Thymus (tissue), 11 donors: ENCODE data around the gene PRIMA1. TPM values are rescaled to one million over a fixed set of nuclear protein-coding genes. Genes with fewer than 3 reads are reported as not detected.

Experiments used
- DNase-seq, 9 donors: peaks; one replicate each; pipeline ENCODE4 v3.0.0-alpha.2; 2013; ENCODE audit warnings: low spot score in 9 of 9, low read depth in 6 of 9, missing footprints in 1 of 9
- H3K27ac ChIP-seq, 2 donors: one replicate each; pipeline ENCODE4 v1.5.1; 2013; ENCODE audit warnings: control low read depth in 1 of 2, low read depth in 1 of 2, low read length in 1 of 2, mild to moderate bottlenecking in 1 of 2, moderate library complexity in 1 of 2
- H3K27me3 ChIP-seq, 2 donors: one replicate each; pipeline ENCODE4 v1.5.1; 2013; ENCODE audit warnings: low read length in 1 of 2; ENCODE audit not compliant: control insufficient read depth in 2 of 2, insufficient read depth in 1 of 2
- H3K36me3 ChIP-seq, 2 donors: one replicate each; pipeline ENCODE4 v1.5.1; 2013; ENCODE audit warnings: low read length in 1 of 2, mild to moderate bottlenecking in 1 of 2, moderate library complexity in 1 of 2; ENCODE audit not compliant: control insufficient read depth in 2 of 2, insufficient read depth in 2 of 2
- H3K4me1 ChIP-seq, 2 donors: one replicate each; pipeline ENCODE4 v1.5.1; 2013; ENCODE audit warnings: low read length in 2 of 2; ENCODE audit not compliant: control insufficient read depth in 2 of 2, insufficient read depth in 2 of 2
- H3K4me3 ChIP-seq, 2 donors: one replicate each; pipeline ENCODE4 v1.5.1; 2013; ENCODE audit warnings: low read length in 2 of 2, control low read depth in 1 of 2, mild to moderate bottlenecking in 1 of 2
- H3K9me3 ChIP-seq, 2 donors: one replicate each; pipeline ENCODE4 v1.5.1; 2013; ENCODE audit warnings: low read length in 1 of 2, mild to moderate bottlenecking in 1 of 2; ENCODE audit not compliant: control insufficient read depth in 2 of 2, insufficient read depth in 1 of 2
- WGBS: extraction: QIAGEN DNeasy Blood & Tissue Kit; methylation state at CpG from one replicate; pipeline ENCODE4 v1.1.7; 2013; 5-methylcytosine and 5-hydroxymethylcytosine counted together
- polyA plus RNA-seq: library from polyadenylated mRNA; stranded (reverse); fragments of 200-250 nt; gene quantifications from one replicate; pipeline ENCODE4 v1.2.3, GENCODE V29; 2013
- total RNA-seq: library from RNA; stranded (reverse); fragments of 120-200 nt; gene quantifications from one replicate; pipeline ENCODE4 v1.2.4, GENCODE V29; 2013
- donor health status: healthy.

The PRIMA1 gene
- total and polyA plus RNA-seq, 2 donors: 0.09 to 0.84 TPM

DNA sequence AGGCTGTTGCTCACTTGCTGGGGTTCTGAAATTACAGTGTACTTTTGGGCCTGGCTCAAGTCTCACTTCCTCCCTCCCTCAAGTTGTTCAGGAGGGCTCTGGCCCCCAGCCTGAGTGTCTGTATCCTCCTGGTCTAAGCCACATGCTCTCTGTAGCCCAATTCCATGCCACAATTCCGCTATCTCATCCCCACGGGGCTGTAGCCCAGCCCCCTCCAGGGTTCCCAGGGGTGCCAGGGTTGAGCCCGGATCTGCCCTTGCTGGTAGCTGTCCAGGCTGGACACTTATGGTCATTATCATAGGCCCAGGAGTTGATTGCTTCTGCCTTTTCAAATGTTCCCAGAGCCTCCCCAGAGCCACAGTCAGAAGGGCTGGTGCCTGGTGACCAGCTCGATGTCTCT lies 65.3 kb downstream of the PRIMA1 start:
- Histone ChIP-seq H3K27ac (no peak overlapping the region), H3K4me3 (no peak overlapping the region), H3K36me3 (no peaks in the 10 kb centered on the region), H3K4me1 (no peaks in the 10 kb centered on the region), H3K27me3 (no peaks in the 10 kb centered on the region), H3K9me3 (no peaks in the 10 kb centered on the region)
- WGBS: 92% methylated on average over 4 of the region's 4 CpGs
- no peak for DNase-seq

- no peaks in the 10 kb centered on the region for H3K36me3 ChIP-seq
- no peak overlapping the region for H3K27ac ChIP-seq
- no peak for DNase-seq
- no peak overlapping the region for H3K4me3 ChIP-seq
- no peaks in the 10 kb centered on the region for H3K9me3 ChIP-seq
- no peaks in the 10 kb centered on the region for H3K27me3 ChIP-seq
- H3K4me1 ChIP-seq: no peaks in the 10 kb centered on the region
- 95% methylated on average over 13 of the region's 13 CpGs for WGBS
These were observed 67.3 kb downstream of the PRIMA1 start for GRCh38 chr14:93720981-93721483.

DNA sequence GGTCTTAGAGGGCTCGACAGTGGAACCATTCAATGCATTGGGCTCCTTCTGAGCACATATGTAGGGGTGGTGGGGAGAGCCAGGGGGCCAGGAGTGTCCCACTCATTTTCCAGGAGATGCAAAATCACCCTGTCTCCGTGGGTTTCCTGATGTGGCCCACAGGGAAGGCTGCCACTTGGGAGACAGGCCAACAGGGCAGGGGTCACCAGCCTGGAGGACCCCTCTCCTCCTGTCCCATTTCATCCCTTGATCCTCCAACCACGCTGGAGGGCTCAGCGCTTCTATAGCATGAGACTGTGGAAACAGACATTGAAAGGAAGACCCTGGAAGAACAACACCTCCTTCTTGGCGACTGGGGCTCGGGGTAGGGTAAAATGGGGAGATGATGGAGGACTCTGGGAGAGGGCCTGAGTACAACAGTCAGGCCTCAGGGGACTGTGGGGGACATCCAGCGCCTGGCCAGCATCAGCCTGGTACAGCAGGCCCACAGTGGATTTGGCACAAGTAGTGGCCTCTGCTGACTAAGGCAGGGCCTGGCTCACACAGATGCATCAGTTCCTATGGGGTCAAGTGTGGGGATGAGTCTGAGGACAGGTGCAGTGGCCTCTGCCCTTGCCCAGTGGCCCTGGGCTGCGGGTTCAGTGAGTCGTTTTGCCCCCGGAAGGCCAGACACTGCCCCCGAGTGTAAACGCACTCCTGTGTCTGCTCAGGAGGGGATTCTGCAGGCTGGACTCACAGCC lies 68.0 kb downstream of the PRIMA1 start:
- no peak overlapping the region for H3K4me3 ChIP-seq
- H3K27me3 ChIP-seq: no peaks in the 10 kb centered on the region
- WGBS: 91% methylated on average over 12 of the region's 12 CpGs
- no peaks in the 10 kb centered on the region for H3K9me3 ChIP-seq
- DNase-seq: no peak
- H3K27ac ChIP-seq: no peak overlapping the region
- H3K4me1 ChIP-seq: no peaks in the 10 kb centered on the region
- no peaks in the 10 kb centered on the region for H3K36me3 ChIP-seq

DNA sequence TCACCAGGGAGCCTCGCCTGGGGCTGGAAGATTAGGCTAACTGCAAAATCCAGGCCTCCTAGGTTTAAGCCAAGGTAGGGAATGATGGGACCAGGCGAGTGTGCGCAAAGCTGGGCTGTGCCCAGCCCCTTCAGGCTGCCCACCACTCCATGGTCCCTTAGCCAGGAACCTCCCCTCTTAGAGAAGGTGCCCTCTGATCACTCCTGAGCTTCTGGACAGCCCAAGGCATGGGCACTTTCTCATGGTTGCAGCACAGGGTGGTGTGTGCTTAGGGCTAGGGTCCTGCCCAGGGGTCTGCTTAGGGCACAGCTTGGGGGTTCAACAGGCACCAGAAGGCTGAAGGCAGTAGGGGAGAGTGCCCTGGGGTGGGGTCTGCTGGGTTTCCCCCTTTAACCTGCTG lies 69.0 kb downstream of the PRIMA1 start:
- no peak overlapping the region for H3K4me3 ChIP-seq
- DNase-seq: no peak
- 96% methylated on average over 3 of the region's 3 CpGs for WGBS
- no peak overlapping the region for H3K27ac ChIP-seq
- H3K4me1 ChIP-seq: no peaks in the 10 kb centered on the region
- no peaks in the 10 kb centered on the region for H3K36me3 ChIP-seq
- no peaks in the 10 kb centered on the region for H3K27me3 ChIP-seq
- no peaks in the 10 kb centered on the region for H3K9me3 ChIP-seq

DNA sequence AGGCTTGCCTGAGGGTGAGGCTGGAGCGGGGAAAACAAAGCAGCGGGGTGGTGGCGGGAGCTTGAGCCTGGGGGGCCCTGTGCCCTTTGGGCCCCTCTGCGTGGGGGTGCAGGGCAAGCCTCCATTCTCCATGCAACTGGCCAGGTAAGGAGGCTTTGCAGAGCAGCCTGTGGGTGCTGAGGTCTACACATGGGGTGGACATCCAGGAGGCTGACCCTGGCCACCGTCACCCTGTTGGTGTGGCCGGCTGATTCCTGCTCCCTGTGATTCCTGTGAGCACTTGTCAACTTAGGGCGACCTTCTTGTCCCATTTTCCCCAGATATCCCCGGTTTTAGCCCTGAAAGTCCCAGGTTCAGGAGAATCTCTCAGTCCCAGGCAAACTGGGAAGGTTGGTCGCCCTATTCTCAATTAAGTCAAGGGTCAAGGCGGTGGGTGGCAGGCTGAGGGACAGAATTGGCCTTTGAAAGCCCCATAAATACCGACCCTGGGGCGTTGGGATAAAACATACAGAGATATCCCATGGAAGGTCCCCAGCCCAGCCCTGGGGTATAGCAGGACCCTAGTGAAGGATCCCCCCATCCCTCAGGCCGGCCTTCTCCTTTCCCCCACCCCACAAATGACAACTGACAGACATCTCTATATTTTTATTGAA lies 70.5 kb downstream of the PRIMA1 start:
- Histone ChIP-seq H3K27ac (no peak overlapping the region), H3K27me3 (no peaks in the 10 kb centered on the region), H3K36me3 (no peaks in the 10 kb centered on the region), H3K9me3 (no peaks in the 10 kb centered on the region), H3K4me3 (no peak overlapping the region), H3K4me1 (no peaks in the 10 kb centered on the region)
- no peak for DNase-seq
- WGBS: 91% methylated on average over 13 of the region's 13 CpGs

GRCh38 chr14:93716746-93717667 lies 71.3 kb downstream of the PRIMA1 start:
- H3K36me3 ChIP-seq: no peaks in the 10 kb centered on the region
- H3K27ac ChIP-seq: no peak overlapping the region
- H3K9me3 ChIP-seq: no peaks in the 10 kb centered on the region
- 94% methylated on average over 14 of the region's 14 CpGs for WGBS
- H3K4me1 ChIP-seq: no peaks in the 10 kb centered on the region
- H3K27me3 ChIP-seq: no peaks in the 10 kb centered on the region
- no peak for DNase-seq
- H3K4me3 ChIP-seq: no peak overlapping the region

DNA sequence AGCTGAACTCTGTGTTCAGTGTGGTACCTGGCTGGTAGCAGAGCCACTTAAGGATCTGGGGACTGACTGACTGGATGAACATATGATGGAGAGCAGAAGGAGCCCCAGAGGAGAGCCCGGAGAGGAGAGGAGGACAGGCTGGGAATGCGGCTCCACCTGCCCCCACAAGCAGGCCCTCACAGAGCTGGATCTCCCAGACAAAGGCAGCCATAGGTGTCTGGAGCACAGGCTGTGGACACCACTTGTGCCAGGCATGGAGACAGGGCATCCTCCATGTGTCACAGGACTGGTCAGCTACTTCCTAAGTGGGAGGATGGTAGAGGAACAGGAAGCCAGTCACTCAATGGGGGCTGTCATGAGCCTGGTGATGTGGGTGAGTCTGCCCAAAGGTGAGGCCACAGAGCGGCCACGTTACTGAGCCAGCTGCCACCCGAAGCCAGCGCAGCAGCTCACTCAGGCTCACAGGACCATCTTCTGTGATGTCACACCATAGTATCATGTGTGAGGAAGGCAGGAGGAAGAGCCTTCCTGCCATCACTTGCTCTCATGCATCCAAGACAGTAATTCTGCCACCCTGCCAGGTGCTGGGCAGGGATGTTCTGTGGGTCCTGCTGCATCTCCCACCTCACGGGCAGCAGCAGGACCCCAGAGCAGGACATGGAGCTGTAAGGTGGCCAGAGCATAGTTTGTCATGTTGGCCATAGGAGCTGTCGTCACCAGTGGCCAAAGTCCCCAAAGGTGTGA lies 72.1 kb downstream of the PRIMA1 start:
- 95% methylated on average over 8 of the region's 8 CpGs for WGBS
- Histone ChIP-seq H3K4me1 (no peaks in the 10 kb centered on the region), H3K27me3 (no peaks in the 10 kb centered on the region), H3K9me3 (no peaks in the 10 kb centered on the region), H3K27ac (no peak overlapping the region), H3K4me3 (no peak overlapping the region), H3K36me3 (no peaks in the 10 kb centered on the region)
- no peak for DNase-seq

DNA sequence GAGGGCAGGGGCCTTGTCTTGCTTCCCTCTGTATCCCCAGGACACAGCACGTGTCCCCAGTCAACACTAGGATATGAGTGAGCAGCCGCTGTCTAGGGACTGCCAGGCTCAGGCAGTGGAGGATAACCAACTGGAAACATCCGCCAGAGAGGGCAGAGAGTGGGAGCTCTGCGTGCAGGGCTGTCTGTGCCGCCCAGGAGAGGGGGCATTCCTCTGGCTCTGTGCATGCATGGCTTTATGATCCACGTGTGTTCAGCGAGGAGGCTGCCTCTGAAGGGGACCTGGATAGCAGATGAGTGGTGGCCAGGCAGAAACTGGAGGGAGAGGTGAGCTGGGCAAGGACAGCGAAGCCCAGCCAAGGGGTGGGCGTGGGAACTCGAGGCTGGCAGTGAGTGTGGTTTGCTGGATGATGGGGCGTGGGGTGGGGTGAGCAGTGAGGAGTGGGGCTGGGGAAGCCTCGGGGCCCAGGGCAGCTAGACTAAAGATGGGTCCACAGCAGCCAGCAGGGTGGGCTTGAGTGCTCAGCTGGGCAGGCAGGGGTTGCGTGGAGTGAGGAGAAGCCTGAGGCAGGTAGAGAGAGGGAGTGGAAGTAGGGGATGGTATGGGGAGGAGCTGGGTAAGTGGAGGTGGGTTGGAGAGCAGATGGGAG lies 72.9 kb downstream of the PRIMA1 start:
- Histone ChIP-seq H3K4me1 (no peaks in the 10 kb centered on the region), H3K9me3 (no peaks in the 10 kb centered on the region), H3K36me3 (no peaks in the 10 kb centered on the region), H3K27ac (no peak overlapping the region), H3K27me3 (no peaks in the 10 kb centered on the region), H3K4me3 (no peak overlapping the region)
- DNase-seq: no peak
- 86% methylated on average over 13 of the region's 13 CpGs for WGBS
